HEK293 (cell line): ENCODE data around the gene ANGEL2.
A peak's percentile ranks its signal among the peaks of the same experiment; 100 is the strongest.

Experiments used
- IKZF3 ChIP-seq: fragments of 450-650 bp; IDR thresholded peaks from 2 replicates; pipeline ENCODE4 v1.5.0; 2018; ENCODE audit warnings: missing biosample characterization, mild to moderate bottlenecking, missing genetic modification characterization, moderate library complexity
- PBX3 ChIP-seq: sonication (generic); formaldehyde crosslinking; IDR thresholded peaks from 2 replicates; pipeline ENCODE4 v1.8.1; 2022; ENCODE audit warnings: mild to moderate bottlenecking, moderate library complexity, missing genetic modification reagents
- WT1 ChIP-seq: fragments of 450-650 bp; formaldehyde crosslinking; IDR thresholded peaks from 2 replicates; pipeline ENCODE4 v1.5.1; 2016; ENCODE audit warnings: missing biosample characterization, missing genetic modification characterization
- YY1 ChIP-seq: fragments of 450-650 bp; formaldehyde crosslinking; IDR thresholded peaks from 2 replicates; pipeline ENCODE4 v1.5.1; 2018; ENCODE audit warnings: missing biosample characterization, missing genetic modification characterization
- ZBTB1 ChIP-seq: fragments of 450-650 bp; formaldehyde crosslinking; IDR thresholded peaks from 2 replicates; pipeline ENCODE4 v1.5.1; 2016; ENCODE audit warnings: missing biosample characterization, missing genetic modification characterization
- ZBTB26 ChIP-seq: fragments of 450-650 bp; formaldehyde crosslinking; optimal IDR thresholded peaks from 2 replicates; pipeline ENCODE3; 2016; ENCODE audit warnings: missing biosample characterization, mild to moderate bottlenecking, missing genetic modification characterization
- ZBTB44 ChIP-seq: fragments of 450-650 bp; IDR thresholded peaks from 2 replicates; pipeline ENCODE4 v1.5.1; 2018; ENCODE audit warnings: missing biosample characterization, mild to moderate bottlenecking, missing genetic modification characterization
- ZEB2 ChIP-seq: fragments of 450-650 bp; formaldehyde crosslinking; IDR thresholded peaks from 2 replicates; pipeline ENCODE4 v1.5.1; 2016; ENCODE audit warnings: missing biosample characterization, missing genetic modification characterization
- ZFHX2 ChIP-seq: fragments of 450-650 bp; formaldehyde crosslinking; conservative IDR thresholded peaks from 2 replicates; pipeline ENCODE4 v1.5.1; 2016; ENCODE audit warnings: missing biosample characterization, missing genetic modification characterization
- ZFP37 ChIP-seq: fragments of 450-650 bp; formaldehyde crosslinking; IDR thresholded peaks from 2 replicates; pipeline ENCODE4 v1.5.1; 2016; ENCODE audit warnings: missing biosample characterization, missing genetic modification characterization
- ZNF157 ChIP-seq: fragments of 450-650 bp; formaldehyde crosslinking; IDR thresholded peaks from 2 replicates; pipeline ENCODE4 v1.5.1; 2016; ENCODE audit warnings: missing biosample characterization, missing genetic modification characterization
- ZNF174 ChIP-seq: fragments of 450-650 bp; formaldehyde crosslinking; IDR thresholded peaks from 2 replicates; pipeline ENCODE4 v1.5.0; 2017; ENCODE audit warnings: missing biosample characterization, mild to moderate bottlenecking, missing genetic modification characterization
- ZNF202 ChIP-seq: fragments of 450-650 bp; formaldehyde crosslinking; IDR thresholded peaks from 2 replicates; pipeline ENCODE4 v1.5.1; 2016; ENCODE audit warnings: missing biosample characterization, missing genetic modification characterization, borderline replicate concordance
- ZNF23 ChIP-seq: fragments of 450-650 bp; formaldehyde crosslinking; IDR thresholded peaks from 2 replicates; pipeline ENCODE4 v1.5.1; 2016; ENCODE audit warnings: missing biosample characterization, missing genetic modification characterization, borderline replicate concordance
- ZNF324 ChIP-seq: fragments of 450-650 bp; formaldehyde crosslinking; IDR thresholded peaks from 2 replicates; pipeline ENCODE4 v1.5.1; 2016; ENCODE audit warnings: missing biosample characterization, missing genetic modification characterization
- ZNF362 ChIP-seq: fragments of 450-650 bp; formaldehyde crosslinking; IDR thresholded peaks from 2 replicates; pipeline ENCODE4 v1.5.1; 2016; ENCODE audit warnings: missing biosample characterization, missing genetic modification characterization
- ZNF366 ChIP-seq: fragments of 450-650 bp; formaldehyde crosslinking; conservative IDR thresholded peaks from 2 replicates; pipeline ENCODE4 v1.5.1; 2016; ENCODE audit warnings: missing biosample characterization, missing genetic modification characterization
- ZNF449 ChIP-seq: fragments of 450-650 bp; formaldehyde crosslinking; IDR thresholded peaks from 2 replicates; pipeline ENCODE4 v1.5.1; 2017; ENCODE audit warnings: missing biosample characterization, mild to moderate bottlenecking, missing genetic modification characterization, moderate library complexity
- ZNF501 ChIP-seq: fragments of 450-650 bp; formaldehyde crosslinking; IDR thresholded peaks from 2 replicates; pipeline ENCODE4 v1.5.1; 2016; ENCODE audit warnings: missing biosample characterization, missing genetic modification characterization
- ZNF514 ChIP-seq: fragments of 450-650 bp; formaldehyde crosslinking; IDR thresholded peaks from 2 replicates; pipeline ENCODE4 v1.5.1; 2016; ENCODE audit warnings: missing biosample characterization, missing genetic modification characterization
- ZNF660 ChIP-seq: fragments of 450-650 bp; IDR thresholded peaks from 2 replicates; pipeline ENCODE4 v1.5.1; 2018; ENCODE audit warnings: missing biosample characterization, mild to moderate bottlenecking, missing genetic modification characterization
- ZNF664 ChIP-seq: fragments of 450-650 bp; formaldehyde crosslinking; IDR thresholded peaks from 2 replicates; pipeline ENCODE4 v1.5.1; 2016; ENCODE audit warnings: missing biosample characterization, missing genetic modification characterization
- ZNF692 ChIP-seq: fragments of 450-650 bp; formaldehyde crosslinking; IDR thresholded peaks from 2 replicates; pipeline ENCODE4 v1.5.1; 2016; ENCODE audit warnings: missing biosample characterization, missing genetic modification characterization
- ZNF76 ChIP-seq: fragments of 450-650 bp; formaldehyde crosslinking; IDR thresholded peaks from 2 replicates; pipeline ENCODE4; 2016; ENCODE audit warnings: low read depth, missing biosample characterization, missing genetic modification characterization, borderline replicate concordance
- ZNF777 ChIP-seq: fragments of 450-650 bp; formaldehyde crosslinking; IDR thresholded peaks from 2 replicates; pipeline ENCODE4 v1.5.1; 2017; ENCODE audit warnings: missing biosample characterization, missing genetic modification characterization, borderline replicate concordance
- ZNF791 ChIP-seq: fragments of 450-650 bp; formaldehyde crosslinking; IDR thresholded peaks from 2 replicates; pipeline ENCODE4 v1.5.1; 2016; ENCODE audit warnings: missing biosample characterization, missing genetic modification characterization
- ZNF792 ChIP-seq: fragments of 450-650 bp; formaldehyde crosslinking; IDR thresholded peaks from 2 replicates; pipeline ENCODE4 v1.5.1; 2016; ENCODE audit warnings: missing biosample characterization, missing genetic modification characterization
- ZSCAN30 ChIP-seq: fragments of 450-650 bp; IDR thresholded peaks from 2 replicates; pipeline ENCODE4 v1.5.1; 2018; ENCODE audit warnings: missing biosample characterization, mild to moderate bottlenecking, missing genetic modification characterization, moderate library complexity
- ZSCAN5A ChIP-seq: fragments of 450-650 bp; formaldehyde crosslinking; IDR thresholded peaks from 2 replicates; pipeline ENCODE4 v1.5.1; 2016; ENCODE audit warnings: missing biosample characterization, missing genetic modification characterization

Gene ANGEL2

GRCh38 chr1:213015099-213016050, at the start of gene ANGEL2 (continued):
- TF ChIP-seq ZNF777 (tag by site-specific recombination) = no peak
- TF ChIP-seq ZNF792 (tag by site-specific recombination) = 0 out of 2 replicates have a peak, but pooled peaks have one; percentile 76
- peak; percentile 90 for TF ChIP-seq ZNF501 (tag by site-specific recombination)
- TF ChIP-seq ZNF157 (tag by site-specific recombination) = no peak
- TF ChIP-seq ZNF202 (tag by site-specific recombination) = no peak
- no peak for TF ChIP-seq ZNF514 (tag by site-specific recombination)
- peak; percentile 31; the same call in 1 of the 2 replicates for TF ChIP-seq ZNF449 (tag by site-specific recombination)
- peak; percentile 68; the same call in 1 of the 2 replicates for TF ChIP-seq ZSCAN5A (tag by site-specific recombination)
- peak; percentile 89 for TF ChIP-seq YY1 (tag by site-specific recombination)
- 0 out of 2 replicates have a peak, but pooled peaks have one; percentile 27 for TF ChIP-seq ZNF366
- TF ChIP-seq ZNF324 (tag by site-specific recombination) = peak; percentile 44
- peak; percentile 80 for TF ChIP-seq ZEB2 (tag by site-specific recombination)
- TF ChIP-seq ZBTB1 = no peak
- TF ChIP-seq ZBTB44 (tag by site-specific recombination) = peak; percentile 9; the same call in 1 of the 2 replicates
- peak; percentile 98 for TF ChIP-seq ZFP37
- peak; percentile 67 for TF ChIP-seq ZFHX2 (tag by site-specific recombination)
- TF ChIP-seq ZNF664 (tag by site-specific recombination) = no peak
- TF ChIP-seq ZNF362 = peak; percentile 78; the same call in 1 of the 2 replicates
- TF ChIP-seq ZNF791 = no peak
- TF ChIP-seq PBX3 (CRISPR knock-in tag) = peak; percentile 77; the same call in 1 of the 2 replicates
- peak; percentile 74 for TF ChIP-seq ZNF692 (tag by site-specific recombination)
- peak; percentile 47; the same call in 1 of the 2 replicates for TF ChIP-seq IKZF3
- TF ChIP-seq ZNF660 (tag by site-specific recombination) = peak; percentile 43
- 0 out of 2 replicates have a peak, but pooled peaks have one; percentile 13 for TF ChIP-seq ZSCAN30 (tag by site-specific recombination)
- TF ChIP-seq ZNF23 (tag by site-specific recombination) = no peak
- TF ChIP-seq ZNF174 (tag by site-specific recombination) = no peak
- TF ChIP-seq ZBTB26 (tag by site-specific recombination) = peak; percentile 66
- TF ChIP-seq WT1 = peak; percentile 13
- TF ChIP-seq ZNF76 = peak; percentile 97
